ENCODE measurements around the gene TMEM178A. TPM values are rescaled to one million over a fixed set of nuclear protein-coding genes. Genes with fewer than 3 reads are reported as not detected.
"Not testable (repeated sequence)": the region's sequence is repeated elsewhere in the genome, so short reads cannot be mapped to it uniquely, and the experiment has no call there.

The TMEM178A gene
- total RNA-seq, 1 donor from 2014 or later, result 32.9 TPM

GRCh38 chr2:39646267-39646666 lies 19.4 kb upstream of the TMEM178A start:
- H3K27me3 Mint-ChIP-seq, result no peaks in the 10 kb centered on the region
- H3K4me1 Mint-ChIP-seq (ENCODE audit: low read depth), result peaks cover 11% of the 10 kb centered on the region
- no peaks in the 10 kb centered on the region for H3K9me3 Mint-ChIP-seq (ENCODE audit: low read depth)
- H3K4me3 Mint-ChIP-seq (ENCODE audit: low read depth), result no peak overlapping the region
- TF ChIP-seq, protein P1, sequence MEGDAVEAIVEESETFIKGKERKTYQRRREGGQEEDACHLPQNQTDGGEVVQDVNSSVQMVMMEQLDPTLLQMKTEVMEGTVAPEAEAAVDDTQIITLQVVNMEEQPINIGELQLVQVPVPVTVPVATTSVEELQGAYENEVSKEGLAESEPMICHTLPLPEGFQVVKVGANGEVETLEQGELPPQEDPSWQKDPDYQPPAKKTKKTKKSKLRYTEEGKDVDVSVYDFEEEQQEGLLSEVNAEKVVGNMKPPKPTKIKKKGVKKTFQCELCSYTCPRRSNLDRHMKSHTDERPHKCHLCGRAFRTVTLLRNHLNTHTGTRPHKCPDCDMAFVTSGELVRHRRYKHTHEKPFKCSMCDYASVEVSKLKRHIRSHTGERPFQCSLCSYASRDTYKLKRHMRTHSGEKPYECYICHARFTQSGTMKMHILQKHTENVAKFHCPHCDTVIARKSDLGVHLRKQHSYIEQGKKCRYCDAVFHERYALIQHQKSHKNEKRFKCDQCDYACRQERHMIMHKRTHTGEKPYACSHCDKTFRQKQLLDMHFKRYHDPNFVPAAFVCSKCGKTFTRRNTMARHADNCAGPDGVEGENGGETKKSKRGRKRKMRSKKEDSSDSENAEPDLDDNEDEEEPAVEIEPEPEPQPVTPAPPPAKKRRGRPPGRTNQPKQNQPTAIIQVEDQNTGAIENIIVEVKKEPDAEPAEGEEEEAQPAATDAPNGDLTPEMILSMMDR (IDR thresholded peaks at IDR 0.05; ENCODE audit: unreplicated experiment), result no peak
- no peak for DNase-seq (ENCODE audit: low spot score, unreplicated experiment)
- H3K27ac Mint-ChIP-seq, result no peak overlapping the region
- H3K36me3 Mint-ChIP-seq (ENCODE audit: insufficient read depth), result no peaks in the 10 kb centered on the region

DNA sequence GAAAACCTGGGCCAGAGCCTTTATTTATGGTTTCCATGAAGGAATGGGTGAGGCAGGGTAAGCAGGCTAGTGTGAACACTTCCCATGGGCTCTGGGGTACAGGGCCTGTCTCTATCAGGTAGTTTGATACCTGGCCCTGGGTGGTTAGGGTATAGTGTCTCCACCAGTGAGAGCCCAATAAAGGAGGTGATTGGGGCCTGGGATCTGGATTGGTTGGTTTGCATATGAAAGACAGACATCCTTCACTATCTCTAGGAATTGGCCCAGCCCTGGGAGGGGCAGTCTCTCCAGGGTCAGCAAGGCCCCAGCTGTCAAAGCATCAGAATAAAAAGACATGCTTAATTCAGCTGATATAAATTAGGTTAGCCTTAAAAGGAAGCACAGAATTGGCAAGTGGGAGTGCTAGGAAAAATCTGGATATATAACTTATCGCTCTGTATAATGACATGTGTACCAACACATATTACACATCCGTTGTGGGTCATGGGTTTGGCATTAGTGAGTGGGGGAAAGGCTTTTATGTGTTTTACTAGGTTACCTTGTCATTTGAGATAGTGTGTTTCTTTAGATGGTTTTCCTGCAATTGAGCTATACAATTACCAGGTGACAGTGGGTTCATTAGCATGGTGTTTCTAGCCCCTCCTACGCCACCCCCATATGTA lies 18.5 kb upstream of the TMEM178A start:
- no peaks in the 10 kb centered on the region for H3K27me3 Mint-ChIP-seq
- H3K4me1 Mint-ChIP-seq (ENCODE audit: low read depth), result peaks cover 7% of the 10 kb centered on the region
- no peaks in the 10 kb centered on the region for H3K9me3 Mint-ChIP-seq (ENCODE audit: low read depth)
- no peak for DNase-seq (ENCODE audit: low spot score, unreplicated experiment)
- no peak overlapping the region for H3K4me3 Mint-ChIP-seq (ENCODE audit: low read depth)
- no peaks in the 10 kb centered on the region for H3K36me3 Mint-ChIP-seq (ENCODE audit: insufficient read depth)
- TF ChIP-seq, protein P1 (IDR thresholded peaks at IDR 0.05; ENCODE audit: unreplicated experiment), result no peak
- peak overlapping the region; percentile 15 for H3K27ac Mint-ChIP-seq

DNA sequence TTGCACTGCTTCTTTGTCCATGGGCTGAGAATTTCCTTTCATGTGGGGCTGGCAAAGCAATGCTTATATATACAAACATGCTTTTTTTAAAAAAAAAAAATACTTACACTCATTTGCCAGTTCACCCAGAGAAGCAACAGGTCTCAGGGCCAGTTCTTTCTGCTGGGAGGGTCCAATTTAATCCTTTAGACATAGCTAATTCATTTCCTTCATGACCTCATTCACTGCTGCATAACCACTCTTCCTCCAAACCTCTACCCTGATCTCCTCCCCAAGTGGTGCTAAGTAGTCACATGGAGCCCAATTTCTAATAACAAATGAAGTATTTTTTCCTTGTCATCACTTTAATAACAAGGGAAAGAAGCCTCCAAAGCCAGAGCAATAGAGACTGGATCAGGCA lies 17.1 kb upstream of the TMEM178A start:
- peaks cover 5% of the 10 kb centered on the region for H3K9me3 Mint-ChIP-seq (ENCODE audit: low read depth)
- no peaks in the 10 kb centered on the region for H3K27me3 Mint-ChIP-seq
- no peak overlapping the region for H3K4me3 Mint-ChIP-seq (ENCODE audit: low read depth)
- H3K27ac Mint-ChIP-seq, result no peak overlapping the region
- no peaks in the 10 kb centered on the region for H3K36me3 Mint-ChIP-seq (ENCODE audit: insufficient read depth)
- TF ChIP-seq, protein P1 (IDR thresholded peaks at IDR 0.05; ENCODE audit: unreplicated experiment), result no peak
- H3K4me1 Mint-ChIP-seq (ENCODE audit: low read depth), result peaks cover 1% of the 10 kb centered on the region
- DNase-seq (ENCODE audit: low spot score, unreplicated experiment), result no peak

- DNase-seq (ENCODE audit: low spot score, unreplicated experiment), result no peak
- no peaks in the 10 kb centered on the region for H3K27me3 Mint-ChIP-seq
- H3K4me1 Mint-ChIP-seq (ENCODE audit: low read depth), result peaks cover 1% of the 10 kb centered on the region
- H3K9me3 Mint-ChIP-seq (ENCODE audit: low read depth), result peaks cover 8% of the 10 kb centered on the region
- TF ChIP-seq, protein P1 (IDR thresholded peaks at IDR 0.05; ENCODE audit: unreplicated experiment), result no peak
- no peak overlapping the region for H3K27ac Mint-ChIP-seq
- no peaks in the 10 kb centered on the region for H3K36me3 Mint-ChIP-seq (ENCODE audit: insufficient read depth)
- H3K4me3 Mint-ChIP-seq (ENCODE audit: low read depth), result no peak overlapping the region
Observed at GRCh38 chr2:39649511-39649910, 16.2 kb upstream of the TMEM178A start.

GRCh38 chr2:39650468-39650867 lies 15.2 kb upstream of the TMEM178A start:
- H3K9me3 Mint-ChIP-seq (ENCODE audit: low read depth), result peaks cover 8% of the 10 kb centered on the region
- H3K27me3 Mint-ChIP-seq, result no peaks in the 10 kb centered on the region
- H3K27ac Mint-ChIP-seq, result no peak overlapping the region
- TF ChIP-seq, protein P1 (IDR thresholded peaks at IDR 0.05; ENCODE audit: unreplicated experiment), result no peak
- H3K36me3 Mint-ChIP-seq (ENCODE audit: insufficient read depth), result peaks cover 2% of the 10 kb centered on the region
- peaks cover 1% of the 10 kb centered on the region for H3K4me1 Mint-ChIP-seq (ENCODE audit: low read depth)
- DNase-seq (ENCODE audit: low spot score, unreplicated experiment), result no peak
- H3K4me3 Mint-ChIP-seq (ENCODE audit: low read depth), result no peak overlapping the region

DNA sequence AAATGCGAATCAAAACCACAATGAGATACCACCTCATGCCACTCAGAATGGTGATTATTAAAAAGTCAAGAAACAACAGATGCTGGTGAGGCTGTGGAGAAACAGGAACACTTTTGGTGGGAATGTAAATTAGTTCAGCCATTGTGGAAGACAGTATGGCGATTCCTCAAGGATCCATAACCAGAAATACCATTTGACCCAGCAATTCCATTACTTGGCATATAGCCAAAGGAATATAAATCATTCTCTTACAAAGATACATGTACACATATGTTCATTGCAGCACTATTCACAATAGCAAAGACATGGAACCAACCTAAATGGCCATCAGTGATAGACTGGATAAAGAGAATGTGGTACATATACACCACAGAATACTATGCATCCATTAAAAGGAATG lies 9.5 kb upstream of the TMEM178A start:
- not testable (repeated sequence) for H3K27me3 Mint-ChIP-seq; H3K9me3 Mint-ChIP-seq (ENCODE audit: low read depth); H3K4me1 Mint-ChIP-seq (ENCODE audit: low read depth); DNase-seq (ENCODE audit: low spot score, unreplicated experiment); H3K27ac Mint-ChIP-seq; H3K4me3 Mint-ChIP-seq (ENCODE audit: low read depth); H3K36me3 Mint-ChIP-seq (ENCODE audit: insufficient read depth)

All from progenitor cell of endocrine pancreas (in vitro differentiated cells).